Smooth muscle cell (in vitro differentiated cells): ENCODE measurements around the gene TP73. TPM values are rescaled to one million over a fixed set of nuclear protein-coding genes. Genes with fewer than 3 reads are reported as not detected.

Source experiments
- DNase-seq: peaks from one replicate; lab custom pipeline; 2025; ENCODE audit not compliant: unreplicated experiment; lab: John Stamatoyannopoulos, UW
- H2AFZ ChIP-seq: fragments of 200-600 bp; sonication (generic); 2 replicates; pipeline ENCODE4 v1.6.0; 2016; ENCODE audit warnings: antibody characterized with exemption, low read depth, mild to moderate bottlenecking
- H3F3A ChIP-seq: fragments of 200-600 bp; sonication (generic); 2 replicates; pipeline ENCODE4 v1.6.0; 2017; ENCODE audit warnings: antibody characterized with exemption, low read depth
- H3K27ac ChIP-seq: fragments of 200-600 bp; sonication (generic); 2 replicates; pipeline ENCODE4 v1.5.1; 2016; ENCODE audit warnings: low read depth, mild to moderate bottlenecking
- H3K27me3 ChIP-seq: fragments of 200-600 bp; sonication (generic); 2 replicates; pipeline ENCODE4 v1.6.1; 2016; ENCODE audit warnings: low read depth, mild to moderate bottlenecking
- H3K36me3 ChIP-seq: fragments of 200-600 bp; sonication (generic); 2 replicates; pipeline ENCODE4 v1.5.1; 2016; ENCODE audit warnings: low read depth
- H3K4me1 ChIP-seq: fragments of 200-600 bp; sonication (generic); 2 replicates; pipeline ENCODE4 v1.5.1; 2016; ENCODE audit warnings: low read depth
- H3K4me2 ChIP-seq: fragments of 200-600 bp; sonication (generic); 2 replicates; pipeline ENCODE4 v1.6.0; 2016; ENCODE audit warnings: mild to moderate bottlenecking
- H3K4me3 ChIP-seq: fragments of 200-600 bp; sonication (generic); 2 replicates; pipeline ENCODE4 v1.5.1; 2016; ENCODE audit warnings: mild to moderate bottlenecking
- H3K79me2 ChIP-seq: fragments of 200-600 bp; sonication (generic); 2 replicates; pipeline ENCODE4 v1.6.0; 2016; ENCODE audit warnings: low read depth, mild to moderate bottlenecking
- H3K9ac ChIP-seq: fragments of 200-600 bp; sonication (generic); 2 replicates; pipeline ENCODE4 v1.6.0; 2016; ENCODE audit warnings: low read depth
- H3K9me3 ChIP-seq: fragments of 200-600 bp; sonication (generic); replicated peaks from 2 replicates; pipeline ENCODE4 v1.5.1; 2016; ENCODE audit warnings: low read depth
- H4K20me1 ChIP-seq: fragments of 200-600 bp; sonication (generic); 2 replicates; pipeline ENCODE4 v1.6.0; 2016; ENCODE audit warnings: low read depth
- WGBS: methylation state at CpG from one replicate; pipeline ENCODE4 v1.1.7; 2016; ENCODE audit warnings: low lambda C conversion rate; 5-methylcytosine and 5-hydroxymethylcytosine counted together
- polyA plus RNA-seq: library from polyadenylated mRNA; unstranded; fragments of >200 nt; fragmentation: Nextera tagmentation; extraction: Ambion mirVana; gene quantifications from 2 replicates; pipeline ENCODE4 v1.2.1, GENCODE V29; 2016
- total RNA-seq: library from RNA; depleted of rRNA; stranded (reverse); fragments of >200 nt; gene quantifications from 2 replicates; pipeline ENCODE4 v1.2.3, GENCODE V29; 2014
- TF ChIP-seq, protein P1 (sequence below): fragments of 200-600 bp; sonication (generic); IDR thresholded peaks from 2 replicates; pipeline ENCODE4 v1.5.1; 2017; ENCODE audit warnings: borderline replicate concordance, mild to moderate bottlenecking, antibody characterized with exemption; ENCODE audit not compliant: insufficient read depth, poor library complexity, severe bottlenecking

The TP73 gene
- total and polyA plus RNA-seq, 2 experiments from 2014 or later = 0.22 TPM; not detected in 1

DNA sequence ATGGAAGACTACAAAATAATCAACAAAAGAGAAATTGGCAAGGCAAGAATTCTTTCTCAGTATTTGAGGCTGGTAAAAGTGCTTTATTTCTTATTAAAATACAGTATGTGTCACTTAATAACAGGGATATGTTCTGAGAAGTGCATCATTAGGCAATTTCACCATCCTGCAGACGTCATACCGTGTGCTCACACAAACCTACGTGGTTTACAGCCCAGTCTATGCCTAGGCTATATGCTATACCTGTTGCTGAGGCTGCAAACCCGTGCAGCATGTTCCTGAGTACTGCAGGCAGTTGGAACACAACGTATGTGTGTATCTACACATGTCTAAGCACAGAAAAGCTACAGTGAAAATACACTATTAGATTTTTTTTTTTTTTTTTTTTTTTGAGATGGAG, 97.2 kb downstream of the TP73 start:
- H3K27me3 ChIP-seq = peaks cover 5% of the 10 kb centered on the region
- no peaks in the 10 kb centered on the region for H3K79me2 ChIP-seq
- peaks cover 17% of the 10 kb centered on the region for H4K20me1 ChIP-seq
- H3K36me3 ChIP-seq = no peaks in the 10 kb centered on the region
- H3K9ac ChIP-seq = no peak overlapping the region
- no peaks in the 10 kb centered on the region for H3F3A ChIP-seq
- TF ChIP-seq, protein P1, sequence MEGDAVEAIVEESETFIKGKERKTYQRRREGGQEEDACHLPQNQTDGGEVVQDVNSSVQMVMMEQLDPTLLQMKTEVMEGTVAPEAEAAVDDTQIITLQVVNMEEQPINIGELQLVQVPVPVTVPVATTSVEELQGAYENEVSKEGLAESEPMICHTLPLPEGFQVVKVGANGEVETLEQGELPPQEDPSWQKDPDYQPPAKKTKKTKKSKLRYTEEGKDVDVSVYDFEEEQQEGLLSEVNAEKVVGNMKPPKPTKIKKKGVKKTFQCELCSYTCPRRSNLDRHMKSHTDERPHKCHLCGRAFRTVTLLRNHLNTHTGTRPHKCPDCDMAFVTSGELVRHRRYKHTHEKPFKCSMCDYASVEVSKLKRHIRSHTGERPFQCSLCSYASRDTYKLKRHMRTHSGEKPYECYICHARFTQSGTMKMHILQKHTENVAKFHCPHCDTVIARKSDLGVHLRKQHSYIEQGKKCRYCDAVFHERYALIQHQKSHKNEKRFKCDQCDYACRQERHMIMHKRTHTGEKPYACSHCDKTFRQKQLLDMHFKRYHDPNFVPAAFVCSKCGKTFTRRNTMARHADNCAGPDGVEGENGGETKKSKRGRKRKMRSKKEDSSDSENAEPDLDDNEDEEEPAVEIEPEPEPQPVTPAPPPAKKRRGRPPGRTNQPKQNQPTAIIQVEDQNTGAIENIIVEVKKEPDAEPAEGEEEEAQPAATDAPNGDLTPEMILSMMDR = no peak
- WGBS = 73% methylated on average over 5 of the region's 5 CpGs
- H3K4me3 ChIP-seq = no peak overlapping the region
- H3K4me2 ChIP-seq = no peak overlapping the region
- no peak overlapping the region for H2AFZ ChIP-seq
- peaks cover 14% of the 10 kb centered on the region for H3K4me1 ChIP-seq
- no peaks in the 10 kb centered on the region for H3K9me3 ChIP-seq
- H3K27ac ChIP-seq = no peak overlapping the region
- DNase-seq = no peak

DNA sequence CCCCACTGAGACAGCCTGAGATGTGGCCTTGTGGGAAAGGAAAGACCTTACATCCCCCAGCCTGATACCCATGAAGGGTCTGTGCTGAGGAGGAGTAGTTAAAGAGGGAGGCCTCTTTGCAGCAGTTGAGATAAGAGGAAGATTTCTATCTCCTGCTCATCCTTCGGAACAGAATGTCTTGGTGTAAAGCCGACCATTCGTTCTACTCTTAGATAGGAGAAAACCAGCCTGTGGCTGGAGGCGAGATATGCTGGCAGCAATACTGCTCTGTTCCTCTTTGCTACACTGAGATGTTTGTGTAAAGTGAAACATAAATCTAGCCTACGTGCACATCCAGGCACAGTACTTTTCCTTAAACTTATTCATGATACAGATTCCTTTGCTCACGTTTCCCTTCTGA, 98.4 kb downstream of the TP73 start:
- Histone ChIP-seq H3K9ac (no peak overlapping the region), H3K79me2 (no peaks in the 10 kb centered on the region), H3K4me1 (peaks cover 11% of the 10 kb centered on the region), H3K27me3 (peaks cover 5% of the 10 kb centered on the region), H3K9me3 (no peaks in the 10 kb centered on the region), H3K4me2 (no peak overlapping the region), H3K36me3 (no peaks in the 10 kb centered on the region), H4K20me1 (peaks cover 4% of the 10 kb centered on the region), H3K4me3 (no peak overlapping the region), H2AFZ (no peak overlapping the region), H3K27ac (no peak overlapping the region), H3F3A (no peaks in the 10 kb centered on the region)
- TF ChIP-seq, protein P1 = no peak
- WGBS = 44% methylated on average over 6 of the region's 6 CpGs
- DNase-seq = no peak

DNA sequence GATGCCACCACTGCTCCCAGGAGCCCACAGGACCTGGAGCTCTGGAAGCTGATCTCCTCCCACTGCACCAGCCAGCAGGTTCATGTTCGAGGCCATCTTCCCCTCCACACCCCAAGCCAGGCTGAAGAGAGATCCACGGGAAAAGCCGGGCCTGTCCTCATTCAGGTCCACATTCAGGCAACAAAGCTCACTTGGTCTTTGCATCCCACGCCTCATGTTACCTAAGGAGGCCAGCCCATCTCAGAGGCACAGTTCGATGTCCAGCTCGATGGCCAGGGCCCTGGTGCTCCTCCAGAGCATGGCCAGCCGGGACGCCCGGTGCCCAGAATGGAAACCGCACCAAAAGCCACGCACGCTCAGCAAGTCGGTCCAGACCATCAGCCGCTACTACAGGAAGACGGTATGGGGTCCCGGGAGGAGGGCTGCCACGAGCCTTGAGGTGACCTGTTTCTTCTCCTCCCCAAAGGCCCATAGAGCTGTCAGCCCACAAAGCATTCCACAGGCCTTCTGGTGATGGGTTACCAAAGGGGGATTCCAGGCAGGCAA, 100.2 kb downstream of the TP73 start, which contains the start of gene CCDC27:
CCDC27 (plus strand) TSS at position 51 of the 546 bp plus-strand sequence; CDS start at position 83, 32 bp downstream.
- TF ChIP-seq, protein P1 = no peak

DNA sequence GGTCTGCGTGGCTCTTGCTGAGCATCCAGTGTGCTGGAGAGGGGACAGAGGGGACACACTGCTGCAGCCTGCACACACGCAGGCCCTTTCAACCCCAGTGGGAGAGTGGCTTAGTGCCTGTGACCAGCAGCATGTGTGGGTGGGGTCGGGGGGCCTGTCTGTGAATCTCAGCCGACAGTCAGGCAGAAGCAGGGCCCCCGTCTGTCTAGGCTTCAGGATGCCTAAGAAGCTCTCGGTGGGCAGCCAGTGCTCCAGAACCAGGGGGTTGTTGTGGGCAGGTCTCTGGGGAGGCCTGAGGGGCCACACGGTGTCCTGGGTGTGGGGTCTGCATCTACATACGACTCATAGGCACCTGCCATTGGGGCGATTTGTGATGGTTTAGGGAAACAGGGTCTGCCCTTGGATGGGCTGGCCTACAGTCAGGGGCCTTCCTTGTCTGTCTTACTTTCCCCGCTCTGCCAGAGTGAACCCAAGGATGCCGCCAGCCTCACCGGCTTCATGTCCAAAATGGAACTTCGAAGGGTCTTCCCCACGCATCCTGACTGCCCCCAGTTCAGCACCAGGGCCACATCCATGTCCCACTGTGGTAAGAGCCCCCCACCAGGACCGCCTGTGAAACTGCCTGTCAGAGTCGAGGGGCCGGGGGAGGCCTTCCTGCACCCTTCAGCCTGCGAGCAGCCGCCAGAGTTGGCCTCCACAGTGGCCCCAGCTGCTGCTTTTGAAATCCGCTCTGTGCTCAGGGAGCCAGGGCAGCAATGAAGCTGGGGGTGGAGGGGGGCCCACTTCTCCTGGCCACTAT, 101.5 kb downstream of the TP73 start:
- Histone ChIP-seq H3K9ac (no peak overlapping the region), H3K4me2 (no peak overlapping the region), H3K4me1 (no peaks in the 10 kb centered on the region), H3F3A (no peaks in the 10 kb centered on the region), H3K36me3 (no peaks in the 10 kb centered on the region), H3K4me3 (no peak overlapping the region), H3K27ac (no peak overlapping the region), H3K27me3 (peaks cover 5% of the 10 kb centered on the region), H2AFZ (no peak overlapping the region), H4K20me1 (no peaks in the 10 kb centered on the region), H3K9me3 (no peaks in the 10 kb centered on the region), H3K79me2 (no peaks in the 10 kb centered on the region)
- TF ChIP-seq, protein P1 = no peak
- no peak for DNase-seq
- 90% methylated on average over 19 of the region's 20 CpGs for WGBS

More for the DNA sequence above, 100.2 kb downstream of the TP73 start, which contains the start of gene CCDC27:
- Histone ChIP-seq H3K4me3 (no peak within 1 kb of the TSS), H3K4me2 (no peak within 1 kb of the TSS), H4K20me1 (no peaks in the 10 kb centered on the region), H3K9ac (no peak within 1 kb of the TSS), H3K79me2 (no peaks in the 10 kb centered on the region), H3F3A (no peaks in the 10 kb centered on the region), H3K4me1 (no peaks in the 10 kb centered on the region), H3K27me3 (peaks cover 5% of the 10 kb centered on the region), H3K36me3 (no peaks in the 10 kb centered on the region), H3K27ac (no peak within 1 kb of the TSS), H2AFZ (no peak within 1 kb of the TSS), H3K9me3 (no peaks in the 10 kb centered on the region)
- no peak for DNase-seq
- WGBS = 94% methylated on average over 17 of the region's 17 CpGs
